DMS153 (cell line): ENCODE data around the gene EXOC4.
"Not testable (repeated sequence)": the region's sequence is repeated elsewhere in the genome, so short reads cannot be mapped to it uniquely, and the experiment has no call there.

Source experiments
- DNase-seq: peaks from one replicate; lab custom pipeline; 2025; lab: John Stamatoyannopoulos, UW

Gene EXOC4

GRCh38 chr7:134040988-134041387 is 788.1 kb downstream of the EXOC4 start:
- DNase-seq = no peak

- no peak for DNase-seq
These were observed 788.6 kb downstream of the EXOC4 start for GRCh38 chr7:134041477-134041876.

DNA sequence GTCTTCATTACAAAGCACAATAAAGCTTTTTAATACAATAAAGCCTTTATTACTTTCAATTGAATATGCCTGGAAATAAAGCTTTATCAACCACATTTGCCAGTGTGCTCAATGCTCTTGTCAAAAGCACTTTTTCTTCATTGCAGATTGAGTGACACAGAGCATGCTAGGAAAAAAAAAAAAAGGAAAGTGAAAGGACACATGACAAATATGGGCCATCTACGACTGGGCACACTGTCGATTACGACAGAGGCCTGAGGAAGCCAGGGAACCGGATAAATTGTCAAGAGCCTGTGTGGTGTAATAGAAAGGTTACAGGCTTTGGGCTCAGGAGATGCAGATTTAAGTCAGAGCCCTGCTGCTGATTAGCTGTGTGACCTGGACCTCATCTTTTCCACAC is 789.4 kb downstream of the EXOC4 start:
- DNase-seq = no peak

- no peak for DNase-seq
These were observed 791.8 kb downstream of the EXOC4 start for GRCh38 chr7:134044682-134045081.

- no peak for DNase-seq
These were observed 792.8 kb downstream of the EXOC4 start for GRCh38 chr7:134045716-134046115.

GRCh38 chr7:134046594-134047128 is 793.8 kb downstream of the EXOC4 start:
- no peak for DNase-seq

DNA sequence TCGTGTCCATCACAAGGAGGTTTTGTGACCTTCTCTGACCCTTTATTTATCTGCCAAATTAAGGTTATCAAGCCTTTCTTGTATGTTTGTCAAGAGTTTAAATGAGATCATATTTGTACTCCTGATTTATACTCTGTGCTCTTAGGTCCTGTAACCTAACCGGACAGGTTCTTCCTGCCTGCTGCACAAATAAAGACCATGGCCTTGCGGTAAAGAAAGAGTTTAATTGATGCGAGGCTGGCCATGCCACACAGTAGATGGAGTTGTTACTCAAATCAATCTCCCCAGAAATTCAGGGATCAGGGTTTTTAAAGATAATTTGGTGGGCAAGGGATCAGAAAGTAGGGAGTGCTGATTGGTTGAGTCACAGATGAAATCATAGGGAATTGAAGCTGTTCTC is 794.8 kb downstream of the EXOC4 start:
- DNase-seq = no peak

DNA sequence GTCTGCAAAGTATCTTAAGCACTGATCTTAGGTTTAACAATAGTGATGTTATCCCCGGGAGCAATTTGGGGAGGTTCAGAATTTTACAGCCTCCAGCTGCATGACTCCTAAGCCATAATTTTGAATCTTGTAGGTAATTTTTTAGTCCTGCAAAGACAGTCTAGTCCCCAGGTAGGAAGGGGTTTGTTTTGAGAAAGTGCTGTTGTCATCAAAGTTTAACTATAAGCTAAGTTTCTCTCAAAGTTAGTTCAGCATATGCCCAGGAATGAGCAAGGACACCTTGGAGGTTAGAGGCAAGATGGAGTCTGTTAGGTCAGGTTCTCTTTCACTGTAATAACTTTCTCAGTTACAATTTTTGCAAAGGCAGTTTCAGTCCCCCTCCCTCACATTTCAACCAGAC is 795.3 kb downstream of the EXOC4 start:
- no peak for DNase-seq

DNA sequence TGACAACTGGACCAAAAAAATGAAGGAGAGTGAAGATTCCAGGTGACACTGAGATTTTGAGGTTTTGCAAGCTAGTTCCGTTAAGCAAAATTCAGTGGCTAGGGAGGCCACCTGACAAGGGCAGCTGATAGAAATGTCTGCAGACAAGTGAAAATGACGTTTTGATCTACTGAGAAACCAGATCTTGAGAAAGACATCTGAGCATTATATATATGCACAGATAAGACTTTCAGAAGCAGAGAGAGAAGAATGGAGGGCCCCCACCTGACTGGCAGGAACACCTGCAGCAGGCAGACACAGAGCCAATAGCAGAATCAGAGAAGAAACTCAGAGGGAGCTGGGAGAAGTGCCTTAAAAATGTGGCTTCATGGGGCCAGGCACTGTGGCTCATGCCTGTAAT is 798.1 kb downstream of the EXOC4 start:
- no peak for DNase-seq

DNA sequence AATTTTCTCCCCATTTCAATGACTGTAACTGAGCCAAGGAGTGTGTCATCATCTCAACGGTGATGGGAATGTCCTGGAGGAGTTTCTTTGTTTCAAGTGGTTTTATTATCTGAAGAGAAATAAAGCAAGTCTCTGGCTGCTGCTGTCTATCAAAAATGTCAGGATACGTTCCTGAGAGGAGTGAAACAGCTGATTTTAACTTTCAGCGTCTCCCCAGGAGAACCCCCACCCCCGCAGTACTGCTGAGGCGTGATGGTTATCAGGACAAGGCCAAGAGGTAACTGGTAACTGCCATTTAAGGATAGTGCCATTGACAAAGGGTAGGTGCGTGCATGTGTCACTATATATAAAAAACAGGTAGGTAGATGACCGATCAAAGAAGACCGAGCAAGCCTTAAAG is 803.9 kb downstream of the EXOC4 start:
- no peak for DNase-seq

DNA sequence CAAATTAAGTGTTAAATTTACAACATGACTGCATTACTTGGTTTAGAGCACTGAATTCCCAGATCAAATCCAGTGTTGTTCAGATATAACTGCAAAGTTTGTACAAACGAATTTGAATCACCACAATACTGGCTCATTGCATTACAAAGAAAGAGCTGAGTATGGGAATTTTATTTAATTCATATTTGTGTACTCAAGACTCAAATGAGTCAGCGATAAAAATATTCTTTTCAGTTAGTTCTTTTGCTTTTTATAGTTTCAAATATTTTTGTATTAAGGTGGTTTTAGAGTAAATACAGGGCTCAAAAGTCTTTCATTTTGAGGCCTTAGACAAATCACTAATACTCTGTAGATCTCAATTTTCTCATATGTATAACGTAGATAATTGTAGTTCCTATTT is 805.6 kb downstream of the EXOC4 start:
- DNase-seq = no peak

GRCh38 chr7:134058980-134059379 is 806.1 kb downstream of the EXOC4 start:
- DNase-seq = no peak

GRCh38 chr7:134059921-134060320 is 807.0 kb downstream of the EXOC4 start:
- no peak for DNase-seq

DNA sequence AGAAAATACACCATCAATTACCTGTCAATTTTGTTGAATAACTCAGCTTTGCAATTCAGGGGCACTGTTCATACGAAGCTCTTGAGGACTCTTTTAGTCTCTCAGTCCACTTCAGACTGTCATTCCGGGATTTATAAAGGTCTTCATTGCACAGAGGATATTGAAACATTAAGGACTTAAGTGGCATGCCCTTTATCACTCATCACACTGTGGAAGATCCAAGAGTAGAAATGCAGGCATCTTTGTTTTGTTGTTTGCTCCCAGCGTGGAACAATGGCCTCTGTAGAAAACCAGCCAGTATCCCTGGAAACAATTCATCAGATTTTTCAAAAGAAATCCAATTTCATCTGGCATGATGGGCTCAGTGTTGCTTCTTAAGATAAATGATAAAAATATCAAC is 808.0 kb downstream of the EXOC4 start:
- DNase-seq = no peak

- DNase-seq = no peak
These were observed 809.6 kb downstream of the EXOC4 start for GRCh38 chr7:134062460-134062859.

GRCh38 chr7:134065415-134065814 is 812.5 kb downstream of the EXOC4 start:
- no peak for DNase-seq

- no peak for DNase-seq
These were observed 814.3 kb downstream of the EXOC4 start for GRCh38 chr7:134067164-134067563.

- no peak for DNase-seq
These were observed 815.8 kb downstream of the EXOC4 start for GRCh38 chr7:134068670-134069069.

GRCh38 chr7:134069187-134069586 is 816.3 kb downstream of the EXOC4 start:
- no peak for DNase-seq

DNA sequence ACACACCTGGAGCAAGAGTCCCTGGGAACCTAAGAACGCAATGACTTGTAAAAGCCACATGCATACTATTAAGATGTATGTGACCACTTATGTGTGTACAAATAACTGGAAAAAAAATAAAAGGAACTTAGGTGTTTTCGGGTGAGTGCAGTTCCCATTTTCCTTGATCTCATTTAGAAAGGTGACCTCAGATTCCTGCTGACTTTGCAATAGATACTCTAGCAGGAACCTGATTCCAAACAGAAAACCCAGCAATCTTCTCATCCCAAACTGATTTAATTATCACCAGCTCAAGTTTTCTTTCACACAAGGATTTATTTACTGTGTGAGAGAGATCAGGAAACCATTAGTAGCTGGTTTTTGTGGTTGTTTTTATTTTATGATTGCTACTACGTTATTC is 817.8 kb downstream of the EXOC4 start:
- no peak for DNase-seq

DNA sequence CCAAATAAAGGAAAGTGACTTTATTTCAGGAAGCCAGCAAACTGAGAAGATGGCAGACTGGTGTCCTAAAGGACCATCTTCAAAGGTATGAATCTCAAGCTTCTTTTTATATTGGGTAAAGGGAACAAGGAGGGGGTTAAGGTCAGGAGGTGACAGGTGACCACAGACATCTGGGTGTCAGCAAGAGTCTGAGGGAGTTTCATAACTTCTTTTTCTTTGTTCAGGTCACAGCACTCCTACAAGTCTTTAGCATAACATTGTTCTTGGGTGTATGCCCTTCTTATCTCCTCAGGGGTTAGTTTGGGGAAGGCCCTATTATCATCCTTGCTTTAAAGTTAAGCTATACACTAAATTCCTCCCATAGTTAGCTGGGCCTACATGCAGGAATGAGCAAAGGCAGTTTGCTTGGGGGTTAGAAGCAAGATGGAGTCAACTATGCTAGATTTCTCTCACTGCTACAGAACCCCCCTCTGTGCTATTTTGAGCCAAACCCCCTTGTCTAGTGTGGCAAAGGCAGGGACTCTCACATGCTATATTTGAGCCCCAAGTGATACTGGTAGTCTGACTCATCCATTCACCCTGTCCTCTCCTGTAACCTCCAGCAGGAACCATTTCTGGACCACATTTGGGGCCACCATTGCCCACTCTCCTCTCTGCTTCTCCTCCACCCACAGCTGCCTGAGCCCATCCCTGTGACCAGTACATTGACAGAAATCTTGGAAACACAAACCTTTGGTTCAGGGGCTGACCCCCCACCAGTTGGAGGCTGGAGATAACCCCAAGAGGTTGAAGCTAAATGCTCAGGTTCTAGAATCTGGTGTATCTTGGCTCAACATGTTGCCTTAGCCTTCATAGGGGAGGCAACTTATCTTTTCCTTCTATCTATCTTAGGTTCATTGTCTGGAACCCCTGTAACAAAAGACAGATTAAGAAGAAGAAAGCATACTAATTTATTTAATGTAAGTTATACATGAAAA is 818.8 kb downstream of the EXOC4 start:
- DNase-seq = no peak

DNA sequence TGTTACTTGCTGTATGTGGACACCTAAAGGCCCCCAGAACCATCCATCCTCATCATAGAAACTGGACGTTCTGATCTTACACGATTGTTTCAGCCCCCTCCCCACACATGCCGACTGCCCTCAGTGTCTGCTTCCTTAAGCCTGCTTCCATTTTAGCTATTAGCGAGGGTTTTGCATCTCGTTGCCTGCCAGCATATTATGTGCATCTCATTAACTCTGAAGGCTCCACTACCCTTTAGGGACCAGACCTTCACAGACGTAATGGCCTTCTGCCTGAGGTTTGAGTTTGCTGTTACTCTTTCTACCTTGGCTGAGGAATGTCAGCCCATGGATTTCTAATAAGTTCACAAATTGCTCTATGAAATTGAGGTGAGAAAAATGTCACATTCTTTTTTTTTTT is 820.4 kb downstream of the EXOC4 start:
- DNase-seq = no peak

DNA sequence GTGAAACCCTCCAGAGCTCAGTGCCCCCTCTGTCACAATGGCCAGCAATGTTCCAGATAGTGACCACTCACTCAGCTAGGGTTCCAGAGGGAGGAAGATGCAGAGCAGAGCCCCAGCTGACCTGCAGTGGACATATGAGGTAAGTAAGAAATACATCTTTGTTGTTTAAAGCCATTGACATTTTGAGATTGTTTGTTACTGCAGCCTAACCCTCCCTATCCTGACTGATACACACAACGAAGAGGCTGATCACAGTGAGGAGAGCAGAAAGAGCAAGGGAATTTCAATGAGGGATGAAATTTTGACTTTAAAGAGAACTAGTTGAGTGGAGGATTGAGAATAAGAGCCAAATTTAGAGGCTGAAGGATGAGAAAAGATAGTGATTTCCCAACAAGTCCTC is 822.9 kb downstream of the EXOC4 start:
- DNase-seq = no peak

- DNase-seq = not testable (repeated sequence)
These were observed 824.7 kb downstream of the EXOC4 start for GRCh38 chr7:134077560-134077959.
